GM18867 (cell line): ENCODE results near the gene ASRGL1.
A peak's percentile ranks its signal among the peaks of the same experiment; 100 is the strongest.
"Not testable (repeated sequence)": the region's sequence is repeated elsewhere in the genome, so short reads cannot be mapped to it uniquely, and the experiment has no call there.

ENCODE experiments used
- ATAC-seq: cut with Tn5 transposase; IDR thresholded peaks from one replicate; pipeline ENCODE4 v1.9.1; 2021; ENCODE audit warnings: mild to moderate bottlenecking, moderate library complexity; ENCODE audit not compliant: unreplicated experiment

Gene ASRGL1

DNA sequence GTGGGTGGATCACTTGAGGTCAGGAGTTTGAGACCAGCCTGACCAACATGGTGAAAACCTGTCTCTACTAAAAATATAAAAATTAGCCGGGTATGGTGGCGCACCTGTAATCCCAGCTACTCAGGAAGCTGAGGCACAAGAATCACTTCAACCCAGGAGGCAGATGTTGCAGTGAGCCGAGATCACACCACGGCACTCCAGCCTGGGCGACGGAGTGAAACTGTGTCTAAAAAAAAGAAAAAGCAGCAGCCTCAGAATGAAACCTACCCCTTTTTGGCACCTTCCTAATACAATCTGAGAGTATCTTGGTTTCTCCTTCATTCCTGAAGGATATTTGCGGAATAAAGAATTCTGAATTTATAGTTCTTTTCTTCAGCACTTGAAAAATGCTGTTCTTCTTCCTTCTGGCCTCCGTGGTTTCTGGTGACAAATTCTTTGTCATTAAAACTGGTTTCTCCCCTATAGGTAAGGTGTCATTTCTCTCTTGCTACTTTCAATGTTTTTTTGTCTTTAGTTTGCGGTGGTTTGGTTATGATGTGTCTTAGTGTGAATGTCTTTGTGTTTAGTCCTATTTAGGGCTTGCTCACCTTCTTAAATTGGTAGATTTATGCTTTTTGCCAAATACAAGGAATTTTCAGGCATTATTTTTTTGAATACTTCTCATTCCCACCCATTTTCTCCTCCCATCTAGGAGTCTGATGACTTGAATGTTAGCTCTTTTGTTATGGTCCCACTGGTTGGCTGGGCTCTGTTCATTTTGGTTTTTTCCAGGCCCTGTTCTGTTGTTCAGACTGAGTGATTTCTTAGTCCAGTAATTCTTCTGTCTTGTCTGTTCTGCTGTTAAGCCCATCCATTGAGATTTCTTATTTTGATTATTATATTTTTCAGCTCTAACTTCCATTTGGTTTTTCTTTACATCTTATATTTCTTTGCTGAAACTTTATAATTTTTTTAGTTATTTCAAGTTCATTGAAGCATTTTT is 15.4 kb downstream of the ASRGL1 start:
- peak; percentile 58 for ATAC-seq

DNA sequence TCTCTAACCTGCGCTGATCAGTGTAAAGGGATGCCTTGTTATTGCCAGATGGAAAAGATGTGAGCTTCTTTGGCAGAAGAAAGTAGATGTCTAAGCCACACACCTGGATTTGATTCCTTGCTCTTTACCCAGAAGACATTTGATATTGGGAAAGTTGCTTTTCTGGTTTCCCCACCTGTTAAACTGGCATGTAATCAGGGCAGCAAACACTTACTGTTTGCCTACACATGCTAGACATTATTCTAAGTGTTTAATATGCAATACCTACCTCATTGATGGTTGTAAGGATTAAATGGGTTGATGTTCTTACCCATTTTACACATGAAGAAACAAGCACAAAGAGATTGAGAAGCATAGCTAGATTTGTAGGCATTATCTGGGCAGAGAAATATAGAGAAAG is 16.6 kb downstream of the ASRGL1 start:
- no peak for ATAC-seq

DNA sequence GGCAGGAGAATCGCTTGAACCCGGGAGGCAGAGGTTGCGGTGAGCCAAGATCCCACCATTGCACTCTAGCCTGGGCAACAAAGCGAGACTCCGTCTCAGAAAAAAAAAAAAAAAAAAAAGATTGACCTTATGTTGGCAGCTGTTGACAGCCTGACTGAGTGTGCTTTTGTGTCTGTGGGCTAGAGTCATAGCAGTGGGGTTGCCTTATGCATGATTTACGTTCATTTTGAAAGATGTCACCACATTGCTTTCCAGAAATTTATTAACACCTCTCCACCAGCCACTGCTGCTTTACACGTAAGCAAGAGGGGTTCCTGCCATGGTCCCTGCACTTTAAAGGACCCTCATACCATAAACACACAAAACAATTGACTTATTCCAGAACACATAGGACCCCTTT is 21.0 kb downstream of the ASRGL1 start:
- no peak for ATAC-seq

DNA sequence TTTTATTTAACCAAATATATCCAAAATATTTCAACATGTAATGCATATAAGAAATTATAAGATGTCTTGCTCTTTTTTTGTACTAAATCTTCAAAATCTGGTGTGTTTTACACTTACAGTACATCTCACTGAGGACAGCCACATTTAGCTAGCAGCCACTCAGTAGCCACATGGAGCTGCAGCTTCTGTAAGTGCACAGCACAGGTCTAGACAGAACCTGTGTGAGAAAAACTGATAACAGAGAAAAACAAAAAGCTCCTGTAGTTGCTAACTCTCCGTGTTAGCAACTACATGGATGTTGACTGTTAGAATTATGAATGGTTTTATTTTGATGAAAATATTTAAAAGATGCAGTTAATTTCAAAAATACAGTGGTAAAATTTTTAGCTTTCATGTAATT is 22.2 kb downstream of the ASRGL1 start:
- ATAC-seq, result no peak

DNA sequence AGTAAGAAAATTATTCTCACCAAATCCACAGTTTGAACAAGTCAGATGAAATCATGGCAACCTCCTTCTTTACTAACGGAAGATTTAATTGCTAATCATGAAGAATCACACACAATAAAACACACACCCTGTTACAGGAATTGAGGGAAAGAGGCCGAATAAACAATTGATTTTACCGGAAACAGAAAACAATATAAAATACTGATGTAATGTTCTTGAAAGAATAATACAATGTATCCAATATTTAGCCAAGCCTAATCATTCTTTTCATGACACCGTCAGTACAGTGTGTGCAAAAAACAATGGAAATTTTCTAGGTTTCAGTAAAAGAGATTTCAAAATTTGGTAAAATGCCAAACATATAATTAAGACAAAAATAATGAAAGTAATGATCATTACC is 23.4 kb downstream of the ASRGL1 start:
- no peak for ATAC-seq

DNA sequence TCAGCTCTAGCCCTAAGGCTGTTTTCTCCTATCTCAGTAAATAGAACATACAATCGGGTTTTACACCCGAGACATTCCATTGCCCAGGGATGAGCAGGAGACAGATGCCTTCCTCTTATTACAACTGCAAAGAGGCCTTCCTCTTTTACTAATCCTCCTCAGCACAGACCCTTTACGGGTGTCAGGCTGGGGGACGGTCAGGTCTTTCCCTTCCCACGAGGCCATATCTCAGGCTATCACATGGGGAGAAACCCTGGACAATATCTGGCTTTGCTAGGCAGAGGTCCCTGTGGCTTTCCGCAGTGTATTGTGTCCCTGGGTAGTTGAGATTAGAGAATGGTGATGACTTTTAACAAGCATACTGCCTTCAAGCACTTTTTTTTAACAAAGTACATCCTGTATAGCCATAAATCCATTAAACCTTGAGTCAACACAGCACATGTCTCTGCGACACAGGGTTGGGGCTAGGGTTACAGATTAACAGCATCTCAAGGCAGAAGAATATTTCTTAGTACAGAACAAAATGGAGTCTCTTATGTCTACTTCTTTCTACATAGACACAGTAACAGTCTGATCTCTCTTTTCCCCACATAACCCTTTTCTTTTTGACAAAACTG is 31.7 kb downstream of the ASRGL1 start:
- ATAC-seq, result not testable (repeated sequence)

DNA sequence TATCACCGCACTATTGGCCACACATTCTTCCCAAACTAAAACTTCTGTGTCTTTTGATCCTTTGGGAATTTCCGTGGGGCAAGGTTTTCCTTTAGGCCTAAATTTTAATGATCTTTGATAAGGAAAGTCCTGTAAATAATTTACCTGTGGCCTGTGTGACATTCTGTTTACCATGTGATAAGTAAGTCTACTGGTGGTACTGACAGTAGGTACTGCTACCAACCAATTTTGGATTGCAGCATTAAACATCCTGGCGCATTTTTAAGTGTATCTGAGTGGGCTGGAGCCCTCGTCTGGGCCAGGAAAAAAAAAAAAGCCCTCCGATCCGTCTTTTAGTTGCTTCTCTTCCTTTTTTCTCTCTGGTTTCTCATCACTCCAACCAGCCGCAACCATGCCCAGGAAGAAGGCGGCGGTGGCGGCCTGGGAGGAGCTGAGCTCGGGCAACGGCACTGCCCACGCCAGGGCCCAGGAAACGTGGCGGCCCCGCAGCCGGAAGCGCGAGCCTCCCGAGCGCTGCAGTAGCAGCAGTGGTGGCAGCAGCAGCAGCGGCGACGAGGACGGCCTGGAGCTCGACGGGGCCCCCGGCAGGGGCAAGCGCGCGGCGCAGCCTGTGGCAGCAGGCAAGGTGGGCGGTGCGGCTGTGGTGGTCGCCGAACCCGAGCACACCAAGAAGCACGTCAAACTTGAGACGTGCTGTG is 33.6 kb downstream of the ASRGL1 start:
- ATAC-seq, result no peak

DNA sequence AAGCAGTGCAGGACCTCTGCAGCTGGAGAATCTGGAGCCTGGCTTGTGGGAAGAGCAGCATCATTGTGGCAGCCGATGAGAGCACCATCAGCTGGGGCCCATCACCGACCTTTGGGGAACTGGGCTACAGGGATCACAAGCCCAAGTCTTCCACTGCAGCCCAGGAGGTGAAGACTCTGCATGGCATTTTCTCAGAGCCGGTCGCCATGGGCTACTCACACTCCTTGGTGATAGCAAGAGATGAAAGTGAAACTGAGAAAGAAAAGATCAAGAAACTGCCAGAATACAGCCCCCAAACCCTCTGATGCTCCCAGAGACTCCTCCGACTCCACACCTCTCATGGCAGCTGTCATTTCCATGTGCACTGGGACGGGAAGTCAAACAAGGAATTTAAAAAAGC is 35.6 kb downstream of the ASRGL1 start:
- ATAC-seq, result no peak

DNA sequence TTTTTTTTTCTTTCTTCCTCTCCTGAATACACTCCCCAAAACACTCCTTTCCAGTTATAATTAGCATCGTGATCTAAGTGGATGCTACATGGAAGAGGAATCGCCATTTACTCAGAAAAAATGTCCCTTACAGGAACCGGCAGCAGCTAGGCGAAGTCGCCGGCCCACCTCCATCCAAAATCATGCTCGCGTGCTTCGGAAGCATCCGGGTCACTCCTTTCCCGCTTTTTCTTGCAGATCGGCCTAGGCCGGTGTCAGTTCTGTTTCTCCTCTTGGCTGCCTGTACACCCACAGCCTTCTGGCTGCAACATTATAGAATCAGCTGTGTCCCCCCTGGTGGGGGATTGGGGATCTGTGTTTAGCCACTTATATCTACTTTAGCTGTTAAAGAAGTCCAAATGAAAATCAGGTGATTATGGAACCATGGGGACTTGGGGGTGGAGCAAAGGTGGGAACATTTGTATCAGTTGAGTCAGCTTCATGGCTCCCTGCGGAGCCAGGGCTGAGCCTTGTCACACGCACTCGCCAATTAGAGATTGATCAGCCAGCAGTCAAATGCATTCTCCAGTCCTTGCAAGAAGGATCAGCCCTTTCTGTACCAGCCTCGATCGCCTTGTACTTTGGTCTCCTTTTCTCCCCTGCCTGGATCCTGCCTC is 36.3 kb downstream of the ASRGL1 start:
- no peak for ATAC-seq

DNA sequence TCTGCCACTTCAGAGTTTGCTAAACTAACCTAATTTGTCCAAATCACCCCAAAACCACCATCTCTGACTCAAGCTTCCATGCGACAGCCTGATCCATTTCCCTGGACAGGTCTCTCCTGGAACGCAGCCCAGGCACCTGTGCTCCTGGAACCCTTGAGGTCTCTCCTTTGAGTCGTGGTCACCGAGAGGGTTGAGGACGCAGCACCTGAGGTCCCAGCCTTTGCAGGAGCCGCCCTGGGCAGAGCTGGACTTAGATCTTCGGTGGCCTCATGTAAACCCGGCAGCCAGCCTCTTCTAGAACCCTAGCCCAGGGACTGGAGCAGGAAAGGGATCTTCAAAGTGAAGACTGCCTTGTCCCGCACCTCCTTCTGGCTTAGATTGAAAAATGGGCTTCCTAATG is 37.6 kb downstream of the ASRGL1 start:
- ATAC-seq, result no peak

DNA sequence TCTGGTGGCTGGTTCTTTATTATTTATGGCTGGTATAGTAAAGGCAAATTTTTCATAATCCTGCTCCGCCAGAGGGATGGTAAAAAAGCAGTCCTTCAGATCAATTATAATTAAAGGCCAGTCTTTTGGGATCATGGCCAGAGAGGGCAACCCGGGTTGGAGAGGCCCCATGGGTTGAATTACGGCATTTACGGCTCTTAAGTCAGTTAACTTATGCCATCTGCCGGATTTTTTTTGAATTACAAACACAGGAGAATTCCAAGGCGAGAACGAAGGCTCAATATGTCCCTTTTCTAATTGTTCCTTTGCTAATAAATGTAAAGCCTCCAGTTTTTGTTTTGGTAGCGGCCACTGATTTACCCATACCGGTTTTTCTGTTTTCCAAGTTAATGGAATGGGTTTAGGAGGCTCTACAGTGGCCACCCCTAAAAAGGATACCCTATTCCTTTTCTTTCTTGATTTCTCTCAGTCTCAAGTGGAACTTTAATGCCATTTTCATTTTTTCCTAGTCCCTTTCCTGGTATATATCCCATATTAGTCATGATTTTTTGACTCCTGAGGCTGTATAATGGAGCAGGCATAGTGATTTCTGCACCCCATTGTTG is 41.3 kb downstream of the ASRGL1 start:
- not testable (repeated sequence) for ATAC-seq

DNA sequence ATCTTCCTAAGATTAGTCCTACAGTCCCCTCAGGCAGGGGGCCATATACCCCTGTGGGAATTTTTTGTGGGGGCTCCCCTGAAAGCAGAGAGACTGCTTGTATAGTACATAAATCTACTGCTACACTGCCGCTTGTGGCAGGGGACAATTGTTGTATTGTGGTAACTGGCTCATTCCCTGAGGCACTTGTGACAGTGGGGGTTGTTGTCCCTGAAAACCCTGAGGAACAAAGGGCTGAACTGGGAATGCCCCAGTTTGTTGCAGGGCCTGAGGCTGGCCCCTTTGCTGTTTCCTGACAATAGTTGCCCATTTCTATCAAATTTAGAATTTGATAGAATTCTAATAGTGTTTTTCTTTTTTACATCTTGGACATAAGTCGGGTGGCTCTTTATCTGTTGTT is 42.3 kb downstream of the ASRGL1 start:
- ATAC-seq, result not testable (repeated sequence)

DNA sequence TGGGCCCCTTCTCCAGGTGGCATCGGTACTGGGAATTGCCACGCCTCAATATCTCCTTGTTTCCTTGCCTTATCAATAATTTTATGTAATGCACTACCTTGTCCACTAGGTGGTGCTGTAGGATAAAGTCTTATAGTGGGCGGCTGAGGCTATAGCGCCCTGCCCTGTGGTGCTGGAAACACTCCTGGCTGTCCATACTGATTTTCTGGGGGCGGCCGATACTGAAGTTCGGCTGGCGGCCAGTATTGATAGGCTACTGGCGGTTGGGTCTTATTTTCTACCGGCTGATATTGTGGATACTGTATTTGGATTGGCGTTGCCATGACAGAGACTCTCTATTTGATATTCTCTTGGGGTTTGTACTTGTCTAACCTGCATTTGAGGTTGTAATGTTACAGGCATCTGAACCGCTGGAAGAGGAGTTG is 43.6 kb downstream of the ASRGL1 start:
- not testable (repeated sequence) for ATAC-seq

DNA sequence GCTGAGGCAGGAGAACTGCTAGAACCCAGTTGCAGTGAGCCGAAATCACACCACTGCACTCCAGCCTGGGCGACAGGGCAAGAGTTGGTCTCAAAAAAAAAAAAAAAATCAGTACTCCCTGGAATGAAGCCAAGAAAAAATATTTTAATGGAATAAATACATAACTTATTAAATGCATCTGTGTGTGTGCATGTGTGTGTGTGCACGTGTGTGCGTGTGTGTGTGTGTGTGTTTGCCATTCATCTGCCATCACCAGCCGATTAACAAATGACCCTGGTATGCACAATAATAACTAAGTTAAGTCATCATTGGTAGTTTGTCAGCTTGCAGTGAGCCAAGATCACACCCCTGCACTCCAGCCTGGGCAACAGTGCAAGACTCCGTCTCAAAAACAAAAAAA is 46.6 kb downstream of the ASRGL1 start:
- ATAC-seq, result no peak

DNA sequence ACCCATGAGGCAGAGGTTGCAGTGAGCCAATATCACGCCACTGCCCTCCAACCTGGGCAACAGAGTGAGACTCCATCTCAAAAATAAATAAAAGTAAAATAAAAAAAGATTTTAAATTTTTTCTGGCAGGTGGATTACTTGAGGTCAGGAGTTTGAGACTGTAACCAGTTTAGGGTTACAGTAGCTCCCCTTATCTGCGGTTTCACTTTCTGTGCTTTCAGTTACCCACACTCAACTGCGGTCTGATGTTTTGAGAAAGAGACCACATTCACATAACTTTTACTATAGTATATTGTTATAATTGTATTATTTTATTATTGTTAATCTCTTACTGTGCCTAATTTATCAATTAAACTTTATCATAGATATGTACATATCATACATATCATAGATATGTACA is 48.8 kb downstream of the ASRGL1 start:
- ATAC-seq, result not testable (repeated sequence)

DNA sequence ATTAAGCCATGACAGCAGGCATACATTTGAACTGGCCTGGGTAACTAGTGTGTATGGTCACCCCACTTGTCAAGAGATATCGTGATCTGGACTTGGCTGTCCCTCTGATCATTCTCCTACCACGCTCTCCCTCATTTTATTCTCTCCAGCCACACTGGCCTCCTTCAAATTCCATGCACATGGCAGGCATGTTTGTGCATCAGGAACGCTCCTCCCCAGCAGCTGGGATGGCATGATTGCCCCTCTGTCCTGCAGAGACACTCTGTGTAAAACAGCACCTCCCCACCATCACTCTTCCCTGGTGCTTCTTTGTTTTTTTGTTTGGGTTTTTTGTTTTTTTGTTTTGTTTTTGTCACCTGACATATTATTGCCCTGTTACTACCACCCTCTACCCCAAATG is 50.1 kb downstream of the ASRGL1 start:
- no peak for ATAC-seq

DNA sequence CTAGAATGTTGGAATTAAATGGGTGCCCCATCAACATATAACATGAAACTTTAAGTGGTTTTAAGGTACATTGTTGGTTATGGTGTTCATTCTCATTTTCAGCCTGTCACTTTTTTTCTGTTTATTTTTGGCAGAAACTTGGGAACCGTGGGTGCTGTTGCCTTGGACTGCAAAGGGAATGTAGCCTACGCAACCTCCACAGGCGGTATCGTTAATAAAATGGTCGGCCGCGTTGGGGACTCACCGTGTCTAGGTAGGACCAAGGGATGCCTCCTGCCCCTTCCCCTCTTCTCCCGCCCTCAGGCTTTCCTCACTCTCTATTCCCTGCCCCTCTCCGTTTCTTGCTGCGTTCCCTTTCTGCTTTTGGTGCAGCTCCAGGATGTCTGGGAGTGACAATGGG is 51.8 kb downstream of the ASRGL1 start:
- ATAC-seq, result no peak

DNA sequence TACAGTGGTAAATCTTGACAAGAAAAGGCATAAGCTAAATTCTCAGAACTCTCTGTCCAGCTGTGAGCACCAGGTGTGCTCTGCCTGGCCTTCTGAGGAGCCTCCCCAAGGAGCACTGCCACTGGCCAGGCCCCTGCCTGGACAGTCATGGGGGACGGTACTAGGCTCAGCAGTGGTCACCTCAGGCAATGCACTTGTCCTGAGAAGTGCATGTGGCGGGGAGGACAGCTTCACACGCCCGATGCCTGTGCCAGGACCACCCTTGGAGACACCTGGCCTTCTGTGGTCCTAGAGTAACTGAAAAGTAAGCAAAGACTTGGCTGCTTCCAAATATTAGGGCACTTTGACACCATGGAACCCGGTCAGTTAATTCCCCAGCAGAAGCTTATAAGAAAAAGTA is 53.0 kb downstream of the ASRGL1 start:
- no peak for ATAC-seq

DNA sequence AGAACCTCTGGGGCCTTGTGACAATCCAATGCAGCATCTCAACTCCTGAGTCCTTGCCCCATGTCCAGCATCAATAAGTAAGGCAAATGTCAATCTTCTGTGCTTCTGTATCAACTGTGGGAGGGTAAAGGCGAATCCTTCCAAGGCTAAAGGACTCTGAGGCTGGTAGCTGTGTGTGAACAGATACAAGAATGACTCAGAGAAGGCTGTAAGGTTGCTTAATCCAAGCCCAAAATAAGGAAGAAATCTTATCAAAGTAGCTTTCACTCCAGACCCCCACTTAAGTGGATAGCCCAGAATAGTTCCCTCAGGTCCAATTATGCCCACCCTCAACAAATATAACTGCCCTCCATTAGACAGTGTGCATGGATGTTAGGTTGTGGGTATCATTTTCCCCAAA is 53.5 kb downstream of the ASRGL1 start:
- no peak for ATAC-seq

DNA sequence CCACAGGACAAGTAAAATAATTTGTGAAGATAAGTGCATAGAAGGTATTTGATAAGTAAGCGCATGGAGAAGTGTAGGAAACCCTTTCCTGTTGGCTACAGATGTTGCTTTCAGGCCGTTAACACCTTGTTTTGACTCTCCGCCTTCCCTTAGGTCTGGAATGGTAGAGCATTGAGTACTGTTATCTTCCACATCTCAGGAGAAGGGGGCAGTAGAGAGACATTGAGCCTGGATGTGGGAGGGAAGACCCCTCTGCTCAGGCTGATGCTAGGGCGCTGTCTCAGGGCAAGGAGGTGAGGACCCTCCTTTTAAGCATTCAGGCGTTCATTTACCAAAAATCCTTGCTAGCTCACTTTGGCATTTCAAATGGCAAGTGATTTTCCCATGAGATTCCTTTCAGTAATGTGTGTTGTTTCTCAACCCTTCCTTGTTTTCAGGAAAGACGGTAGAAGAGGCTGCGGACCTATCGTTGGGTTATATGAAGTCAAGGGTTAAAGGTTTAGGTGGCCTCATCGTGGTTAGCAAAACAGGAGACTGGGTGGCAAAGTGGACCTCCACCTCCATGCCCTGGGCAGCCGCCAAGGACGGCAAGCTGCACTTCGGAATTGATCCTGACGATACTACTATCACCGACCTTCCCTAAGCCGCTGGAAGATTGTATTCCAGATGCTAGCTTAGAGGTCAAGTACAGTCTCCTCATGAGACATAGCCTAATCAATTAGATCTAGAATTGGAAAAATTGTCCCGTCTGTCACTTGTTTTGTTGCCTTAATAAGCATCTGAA is 54.6 kb downstream of the ASRGL1 start:
- ATAC-seq, result no peak
